Mucosa of descending colon (tissue), 3 donors: ENCODE data around the gene MED6. TPM values are rescaled to one million over a fixed set of nuclear protein-coding genes. Genes with fewer than 3 reads are reported as not detected.
A peak's percentile ranks its signal among the peaks of the same experiment; 100 is the strongest.

Source experiments
- ATAC-seq: fragments of 200-7000 bp; cut with Tn5 transposase; one replicate; pipeline ENCODE4 v1.9.1; 2020; ENCODE audit warnings: mild to moderate bottlenecking, moderate library complexity
- DNase-seq, 3 donors: peaks; one replicate each; pipeline ENCODE4 v3.0.0-alpha.2; 2020
- H3K36me3 ChIP-seq: fragments of 200-600 bp; one replicate; pipeline ENCODE4 v1.8.0; 2021; ENCODE audit warnings: low read depth, mild to moderate bottlenecking
- H3K4me1 ChIP-seq: fragments of 200-600 bp; one replicate; pipeline ENCODE4 v1.8.0; 2021; ENCODE audit warnings: low read depth, mild to moderate bottlenecking
- H3K4me3 ChIP-seq: fragments of 200-600 bp; one replicate; pipeline ENCODE4 v1.8.0; 2021; ENCODE audit warnings: mild to moderate bottlenecking
- H3K9me3 ChIP-seq: fragments of 200-600 bp; one replicate; pipeline ENCODE4 v1.8.0; 2021; ENCODE audit warnings: mild to moderate bottlenecking
- intact Hi-C, 2 donors: fragments of 100-400 bp; cut with DNase I in 1 of 2; cut with micrococcal nuclease in 1 of 2; formaldehyde crosslinking; loops; one replicate each; pipeline versions ENCODE4 v1.11.0 to v1.11.1; 2022; cut with DNase I, micrococcal nuclease
- long read RNA-seq, 2 donors: library from polyadenylated mRNA; unstranded; transcript quantifications; one replicate each; pipeline ENCODE4 v2.0.0, GENCODE V29; 2019 to 2021
- total RNA-seq, 3 donors: library from RNA; stranded (reverse); fragmentation: NEBNext Ultra II Directional in 2 of 3; extraction: Animal tissue kit (Norgen Biotek cat#: 25700) in 2 of 3; gene quantifications; one replicate each; pipeline versions ENCODE4 v1.2.1 to v1.2.4, GENCODE V29; 2021 to 2023
- TF ChIP-seq, protein P1 (sequence below): fragments of 200-600 bp; IDR thresholded peaks from one replicate; pipeline ENCODE4 v1.8.0; 2022; ENCODE audit warnings: antibody characterized with exemption, mild to moderate bottlenecking
- donor health status: DM: no; HTN: no; CAD: no; lungs with moderate emphysema.
- donor health status: DM: no; HTN: no; CAD: no.
- donor health status: DM: no; HTN: yes; CAD: no.

Gene MED6, protein sequence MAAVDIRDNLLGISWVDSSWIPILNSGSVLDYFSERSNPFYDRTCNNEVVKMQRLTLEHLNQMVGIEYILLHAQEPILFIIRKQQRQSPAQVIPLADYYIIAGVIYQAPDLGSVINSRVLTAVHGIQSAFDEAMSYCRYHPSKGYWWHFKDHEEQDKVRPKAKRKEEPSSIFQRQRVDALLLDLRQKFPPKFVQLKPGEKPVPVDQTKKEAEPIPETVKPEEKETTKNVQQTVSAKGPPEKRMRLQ
- 10 to 100 TPM; 24.4 to 30.9 (median 27.6) TPM for total RNA-seq
- long read RNA-seq, donor 1, transcript MED6-201 (8 exons, 1,995 nt) = major isoform, 8 of 10 reads
- long read RNA-seq, donor 1, partial matches to known transcripts = 0 of 10 reads
- long read RNA-seq, donor 1, other reads (novel, unspliced or antisense) = 1 of 10 reads
- long read RNA-seq, donor 2, transcript MED6-201 (8 exons, 1,995 nt) = major isoform, 6 of 9 reads
- long read RNA-seq, donor 2, partial matches to known transcripts = 0 of 9 reads
- long read RNA-seq, donor 2, other reads (novel, unspliced or antisense) = 3 of 9 reads

GRCh38 chr14:70600382-70601157 lies at the start of gene MED6:
TSS of gene MED6 (minus strand) at chr14:70600655. CDS start at chr14:70600637, 18 bp downstream.
- Histone ChIP-seq H3K4me1 (peaks cover 10% of the 10 kb centered on the region), H3K9me3 (no peaks in the 10 kb centered on the region), H3K36me3 (no peaks in the 10 kb centered on the region), H3K4me3 (peak within 1 kb of the TSS; percentile 58)
- ATAC-seq = peak; percentile 100
- TF ChIP-seq, protein P1, sequence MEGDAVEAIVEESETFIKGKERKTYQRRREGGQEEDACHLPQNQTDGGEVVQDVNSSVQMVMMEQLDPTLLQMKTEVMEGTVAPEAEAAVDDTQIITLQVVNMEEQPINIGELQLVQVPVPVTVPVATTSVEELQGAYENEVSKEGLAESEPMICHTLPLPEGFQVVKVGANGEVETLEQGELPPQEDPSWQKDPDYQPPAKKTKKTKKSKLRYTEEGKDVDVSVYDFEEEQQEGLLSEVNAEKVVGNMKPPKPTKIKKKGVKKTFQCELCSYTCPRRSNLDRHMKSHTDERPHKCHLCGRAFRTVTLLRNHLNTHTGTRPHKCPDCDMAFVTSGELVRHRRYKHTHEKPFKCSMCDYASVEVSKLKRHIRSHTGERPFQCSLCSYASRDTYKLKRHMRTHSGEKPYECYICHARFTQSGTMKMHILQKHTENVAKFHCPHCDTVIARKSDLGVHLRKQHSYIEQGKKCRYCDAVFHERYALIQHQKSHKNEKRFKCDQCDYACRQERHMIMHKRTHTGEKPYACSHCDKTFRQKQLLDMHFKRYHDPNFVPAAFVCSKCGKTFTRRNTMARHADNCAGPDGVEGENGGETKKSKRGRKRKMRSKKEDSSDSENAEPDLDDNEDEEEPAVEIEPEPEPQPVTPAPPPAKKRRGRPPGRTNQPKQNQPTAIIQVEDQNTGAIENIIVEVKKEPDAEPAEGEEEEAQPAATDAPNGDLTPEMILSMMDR = no peak
- DNase-seq = peak; percentile 94 to 97 (median 96)
- intact Hi-C loops = no loop called here

DNA sequence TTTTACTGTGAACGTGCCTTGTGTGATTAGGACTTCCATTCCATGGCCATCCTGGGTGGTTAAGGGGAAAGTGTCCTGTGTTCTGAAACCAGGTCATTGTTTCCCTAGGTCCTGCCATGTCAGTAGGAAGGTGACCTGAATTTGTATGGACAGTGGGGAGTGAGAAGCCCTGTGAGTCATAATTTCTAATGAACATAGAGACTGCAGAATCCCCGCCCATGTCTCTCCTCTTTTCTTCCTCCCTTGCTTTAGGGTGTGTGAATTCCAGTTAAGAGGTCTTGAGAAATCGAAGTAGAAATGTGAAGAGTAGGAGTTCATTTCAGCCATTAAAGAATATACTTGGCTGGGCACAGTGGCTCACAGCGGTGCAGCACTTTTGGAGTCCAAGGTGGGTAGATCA lies 49.3 kb upstream of the MED6 start:
- H3K9me3 ChIP-seq = no peaks in the 10 kb centered on the region
- ATAC-seq = no peak

GRCh38 chr14:70648346-70648745 lies 47.9 kb upstream of the MED6 start:
- ATAC-seq (no peak), DNase-seq (no peak)
- Histone ChIP-seq H3K9me3 (no peaks in the 10 kb centered on the region), H3K36me3 (no peaks in the 10 kb centered on the region), H3K4me1 (peaks cover 3% of the 10 kb centered on the region), H3K4me3 (no peak overlapping the region)
- intact Hi-C loops = no loop called here
- TF ChIP-seq, protein P1 = no peak

More for the DNA sequence above, 49.3 kb upstream of the MED6 start:
- intact Hi-C loops = no loop called here
- TF ChIP-seq, protein P1 = no peak
- Histone ChIP-seq H3K4me1 (no peaks in the 10 kb centered on the region), H3K36me3 (no peaks in the 10 kb centered on the region), H3K4me3 (no peak overlapping the region)
- no peak for DNase-seq

DNA sequence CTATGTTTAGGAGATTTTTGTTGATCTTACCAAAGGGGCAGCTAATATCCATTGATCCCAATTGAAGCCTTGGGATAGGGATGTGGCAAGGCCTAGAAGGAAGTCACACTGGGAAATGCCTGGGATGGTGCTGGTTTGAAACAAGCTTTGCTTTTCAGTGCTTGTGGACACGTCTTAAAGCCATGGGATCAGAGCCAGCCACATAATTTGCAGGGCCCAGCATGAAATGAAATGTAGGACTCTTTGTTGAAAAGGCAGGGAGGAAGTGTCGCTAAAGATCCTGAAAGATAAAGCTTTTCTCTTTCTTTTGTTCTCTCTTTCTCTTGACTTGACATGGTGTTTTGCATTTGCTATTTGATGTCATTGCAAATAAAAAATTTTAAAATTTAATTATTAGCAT lies 46.2 kb upstream of the MED6 start:
- Histone ChIP-seq H3K4me3 (no peak overlapping the region), H3K4me1 (peaks cover 3% of the 10 kb centered on the region), H3K9me3 (no peaks in the 10 kb centered on the region), H3K36me3 (no peaks in the 10 kb centered on the region)
- TF ChIP-seq, protein P1 = no peak
- DNase-seq = no peak
- ATAC-seq = no peak
- intact Hi-C loops = no loop called here

DNA sequence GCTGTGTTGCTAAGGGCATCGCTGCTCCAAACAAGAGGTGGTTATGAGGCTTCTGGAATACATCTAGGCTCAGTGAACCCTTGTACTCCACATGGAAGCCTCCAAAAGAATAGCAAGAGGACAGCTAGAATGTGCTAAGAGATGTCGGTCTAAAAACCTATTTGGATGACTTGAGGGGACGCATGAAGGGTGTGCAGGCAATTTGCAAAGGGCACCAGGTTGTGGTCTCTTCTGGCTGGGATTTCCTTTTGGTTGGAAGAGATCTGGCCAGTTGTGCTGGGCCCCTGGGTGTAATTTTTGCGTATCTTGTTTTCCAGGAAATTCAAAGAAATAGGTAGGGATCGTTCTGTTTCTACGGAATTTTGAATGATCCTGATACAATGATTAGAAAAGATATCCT lies 45.4 kb upstream of the MED6 start:
- Histone ChIP-seq H3K36me3 (no peaks in the 10 kb centered on the region), H3K9me3 (no peaks in the 10 kb centered on the region), H3K4me1 (peaks cover 3% of the 10 kb centered on the region), H3K4me3 (no peak overlapping the region)
- TF ChIP-seq, protein P1 = no peak
- ATAC-seq = no peak
- intact Hi-C loops = no loop called here
- DNase-seq = no peak
